MM.1S (cell line): ENCODE results near the gene KRTAP5-9.

Experiments used
- CTCF ChIP-seq: fragments of 300-600 bp; sonication (generic); IDR thresholded peaks from 2 replicates; pipeline ENCODE4 v1.5.1; 2016; ENCODE audit warnings: antibody characterized with exemption, low read length, mixed read lengths
- EZH2 ChIP-seq: fragments of 300-600 bp; sonication (generic); optimal IDR thresholded peaks from 2 replicates; pipeline ENCODE3; 2017; ENCODE audit warnings: low read depth, mild to moderate bottlenecking, antibody characterized with exemption, low read length, mixed read lengths

GRCh38 chr11:71543866-71544265 is 4.4 kb upstream of the KRTAP5-9 start:
- TF ChIP-seq EZH2: no peak
- TF ChIP-seq CTCF: no peak
